DLD1 (cell line): Measurements from ENCODE around the gene PPP1R11.

Experiments used
- in situ Hi-C: cut with HindIII; loops from 2 replicates; pipeline ENCODE4 v1.10.0; 2017; ENCODE audit warnings: low sequenced_read_pairs

PPP1R11 gene

GRCh38 chr6:30061092-30061857 lies 5.7 kb upstream of the PPP1R11 start, which contains the start of gene POLR1H:
TSS of gene POLR1H (plus strand) at chr6:30061265. CDS start at chr6:30061525, 260 bp downstream.
- in situ Hi-C loops = no loop called here

GRCh38 chr6:30061858-30062458 lies 5.0 kb upstream of the PPP1R11 start:
- in situ Hi-C loops = no loop called here

- in situ Hi-C loops = no loop called here
These were observed 4.4 kb upstream of the PPP1R11 start for GRCh38 chr6:30062471-30063178.

GRCh38 chr6:30063315-30063714 lies 3.7 kb upstream of the PPP1R11 start:
- in situ Hi-C loops = no loop called here

GRCh38 chr6:30066082-30066481 lies 916 bp upstream of the PPP1R11 start:
- in situ Hi-C loops = no loop called here

GRCh38 chr6:30067460-30068139 lies 602 bp downstream of the PPP1R11 start:
- in situ Hi-C loops = no loop called here

- in situ Hi-C loops = no loop called here
These were observed 4.3 kb downstream of the PPP1R11 start for GRCh38 chr6:30071081-30071818.

GRCh38 chr6:30071858-30072257 lies 4.9 kb downstream of the PPP1R11 start:
- in situ Hi-C loops = no loop called here

- in situ Hi-C loops = no loop called here
These were observed 6.7 kb downstream of the PPP1R11 start for GRCh38 chr6:30073489-30074235.

GRCh38 chr6:30074331-30075093 lies 7.5 kb downstream of the PPP1R11 start:
- in situ Hi-C loops = loop anchor here (25.0 kb wide), 1 partner anchor 113 kb away; no protein-coding TSS in a partner anchor

GRCh38 chr6:30075094-30075789 lies 8.2 kb downstream of the PPP1R11 start, which contains the start of gene RNF39:
TSS of gene RNF39 (minus strand) at chr6:30075769. CDS start at chr6:30075585, 184 bp downstream.
- in situ Hi-C loops = loop anchor here (25.0 kb wide), 1 partner anchor 112 kb away; no protein-coding TSS in a partner anchor

GRCh38 chr6:30075790-30076732 lies 9.1 kb downstream of the PPP1R11 start:
- in situ Hi-C loops = loop anchor here (25.0 kb wide), 1 partner anchor 111 kb away; no protein-coding TSS in a partner anchor

- in situ Hi-C loops = loop anchor here (25.0 kb wide), 1 partner anchor 110 kb away; no protein-coding TSS in a partner anchor
These were observed 10.2 kb downstream of the PPP1R11 start for GRCh38 chr6:30077218-30077617.

GRCh38 chr6:30087876-30088275 lies 20.9 kb downstream of the PPP1R11 start:
- in situ Hi-C loops = loop anchor here (25.0 kb wide), 1 partner anchor 99 kb away; no protein-coding TSS in a partner anchor

GRCh38 chr6:30091577-30092381 lies 24.8 kb downstream of the PPP1R11 start:
- in situ Hi-C loops = loop anchor here (25.0 kb wide), 1 partner anchor 96 kb away; no protein-coding TSS in a partner anchor
